Vagina (tissue), 2 donors: ENCODE results near the gene RPF1.

Source experiments
- CTCF ChIP-seq, 3 experiments: fragments of 450-650 bp in 2 of 3; fragments of 200-600 bp in 1 of 3; sonication (generic) in 1 of 3; IDR thresholded peaks; one replicate each; pipeline ENCODE4 v1.5.1; 2017 to 2019; ENCODE audit warnings: antibody characterized with exemption in 3 of 3, mild to moderate bottlenecking in 2 of 3, moderate library complexity in 2 of 3
- POLR2A ChIP-seq, 2 donors: fragments of 450-650 bp; IDR thresholded peaks; one replicate each; pipeline ENCODE4 v1.6.1; 2017; ENCODE audit warnings: antibody characterized with exemption in 2 of 2, mild to moderate bottlenecking in 2 of 2, moderate library complexity in 2 of 2

DNA sequence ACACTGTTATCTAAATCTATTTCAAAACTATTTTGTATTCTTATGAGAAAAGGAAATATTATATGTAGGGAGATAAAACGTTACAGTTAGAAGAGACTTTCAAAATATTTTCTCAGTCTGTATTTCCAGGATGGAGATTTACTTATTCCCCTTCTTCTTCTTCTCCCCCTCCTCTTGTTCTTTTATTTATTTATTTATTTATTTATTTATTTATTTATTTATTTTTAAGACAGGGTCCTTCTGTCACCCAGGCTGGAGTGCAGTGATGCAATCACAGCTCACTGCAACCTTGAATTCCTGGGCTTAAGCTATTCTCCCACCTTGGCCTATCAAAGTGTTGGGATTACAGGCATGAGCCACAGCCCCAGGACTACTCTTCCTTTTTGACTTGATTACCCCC, 2.8 kb upstream of the RPF1 start:
- TF ChIP-seq CTCF (IDR thresholded peaks at IDR 0.05), result no peak
- no peak for TF ChIP-seq POLR2A (IDR thresholded peaks at IDR 0.05)
